GM12801 (cell line): ENCODE results near the gene TAOK3.

Experiments used
- CTCF ChIP-seq: IDR thresholded peaks from one replicate; pipeline ENCODE4 v1.5.1; 2011; ENCODE audit warnings: control low read depth; ENCODE audit not compliant: insufficient read length; ENCODE audit errors: extremely low read depth

The TAOK3 gene

GRCh38 chr12:118140825-118141224 is 231.9 kb downstream of the TAOK3 start:
- no peak for TF ChIP-seq CTCF

- no peak for TF ChIP-seq CTCF
Measured at GRCh38 chr12:118137148-118137678, 235.5 kb downstream of the TAOK3 start.

GRCh38 chr12:118136559-118137003 is 236.1 kb downstream of the TAOK3 start:
- TF ChIP-seq CTCF: no peak

- no peak for TF ChIP-seq CTCF
Measured at GRCh38 chr12:118135788-118136558, 236.7 kb downstream of the TAOK3 start, which contains the start of gene PEBP1. TSS of gene PEBP1 (plus strand) at chr12:118136124. CDS start at chr12:118136210, 86 bp downstream.

- TF ChIP-seq CTCF: no peak
Measured at GRCh38 chr12:118127867-118128266, 244.8 kb downstream of the TAOK3 start.

GRCh38 chr12:118126119-118126757 is 246.5 kb downstream of the TAOK3 start:
- no peak for TF ChIP-seq CTCF

- no peak for TF ChIP-seq CTCF
Measured at GRCh38 chr12:118125743-118126118, 247.0 kb downstream of the TAOK3 start.
